ENCODE results near the gene MCOLN2.

The MCOLN2 gene

DNA sequence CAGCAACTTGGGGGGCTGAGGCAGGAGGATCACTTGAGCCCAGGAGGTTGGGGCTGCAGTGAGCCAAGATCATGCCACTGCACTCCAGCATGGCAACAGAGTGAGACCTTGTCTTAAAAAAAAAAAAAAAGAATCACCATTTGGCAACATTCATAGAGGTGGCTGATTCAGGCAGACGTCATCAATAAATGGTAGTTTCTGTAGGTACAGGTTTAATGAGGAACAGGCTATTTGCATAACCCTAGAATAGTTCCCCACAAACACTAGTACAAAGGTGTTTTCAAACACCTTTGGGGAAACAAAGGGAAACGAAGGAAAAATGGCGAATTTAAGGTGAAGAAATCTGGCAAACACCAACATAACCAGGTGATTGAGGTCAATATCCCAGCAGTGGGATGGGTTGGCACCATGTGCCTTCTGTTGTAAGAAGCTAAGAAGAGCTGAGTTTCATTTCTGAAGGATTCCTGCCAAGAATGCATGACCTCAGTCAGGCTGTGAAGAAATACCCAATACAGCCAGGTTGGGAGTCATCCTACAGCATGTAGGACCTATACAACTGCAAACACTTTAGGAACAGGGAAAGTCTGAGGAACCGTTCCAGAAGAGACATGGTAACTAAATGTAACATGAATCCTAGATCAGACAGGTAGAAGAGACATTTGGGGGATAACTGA is 109.5 kb downstream of the MCOLN2 start:
- Mint-ChIP-seq H3K36me3 (ENCODE audit: low read depth) (no peaks in the 10 kb centered on the region), H3K27ac (no peak overlapping the region), H3K4me1 (ENCODE audit: low read depth) (peaks cover 5% of the 10 kb centered on the region), H3K27me3 (ENCODE audit: low read depth) (peaks cover 44% of the 10 kb centered on the region), H3K4me3 (no peak overlapping the region), H3K9me3 (no peaks in the 10 kb centered on the region)
- DNase-seq (ENCODE audit: low spot score), result no peak

DNA sequence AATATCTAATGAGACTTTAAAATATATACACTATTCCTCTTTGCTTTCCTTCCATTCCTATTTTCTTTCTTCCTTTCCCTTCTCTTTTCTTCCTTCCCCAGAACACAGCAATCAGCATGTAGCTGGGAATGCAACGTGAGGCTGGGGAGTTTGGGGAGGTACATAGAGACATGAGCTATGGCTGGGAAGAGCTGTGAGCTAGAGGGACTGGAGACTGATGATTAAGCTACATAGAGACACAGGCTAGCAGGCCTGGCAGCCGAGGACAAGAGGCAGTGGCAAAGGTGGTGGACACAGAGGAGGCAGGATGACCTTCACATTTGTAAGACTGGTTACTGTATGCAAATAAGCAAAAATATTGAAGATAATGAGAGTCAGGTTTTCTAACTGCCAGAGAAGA is 111.4 kb downstream of the MCOLN2 start:
- Mint-ChIP-seq H3K27me3 (ENCODE audit: low read depth) (peaks cover 32% of the 10 kb centered on the region), H3K4me3 (no peak overlapping the region), H3K9me3 (peaks cover 8% of the 10 kb centered on the region), H3K27ac (no peak overlapping the region), H3K4me1 (ENCODE audit: low read depth) (peaks cover 5% of the 10 kb centered on the region), H3K36me3 (ENCODE audit: low read depth) (peaks cover 2% of the 10 kb centered on the region)
- DNase-seq (ENCODE audit: low spot score), result no peak

DNA sequence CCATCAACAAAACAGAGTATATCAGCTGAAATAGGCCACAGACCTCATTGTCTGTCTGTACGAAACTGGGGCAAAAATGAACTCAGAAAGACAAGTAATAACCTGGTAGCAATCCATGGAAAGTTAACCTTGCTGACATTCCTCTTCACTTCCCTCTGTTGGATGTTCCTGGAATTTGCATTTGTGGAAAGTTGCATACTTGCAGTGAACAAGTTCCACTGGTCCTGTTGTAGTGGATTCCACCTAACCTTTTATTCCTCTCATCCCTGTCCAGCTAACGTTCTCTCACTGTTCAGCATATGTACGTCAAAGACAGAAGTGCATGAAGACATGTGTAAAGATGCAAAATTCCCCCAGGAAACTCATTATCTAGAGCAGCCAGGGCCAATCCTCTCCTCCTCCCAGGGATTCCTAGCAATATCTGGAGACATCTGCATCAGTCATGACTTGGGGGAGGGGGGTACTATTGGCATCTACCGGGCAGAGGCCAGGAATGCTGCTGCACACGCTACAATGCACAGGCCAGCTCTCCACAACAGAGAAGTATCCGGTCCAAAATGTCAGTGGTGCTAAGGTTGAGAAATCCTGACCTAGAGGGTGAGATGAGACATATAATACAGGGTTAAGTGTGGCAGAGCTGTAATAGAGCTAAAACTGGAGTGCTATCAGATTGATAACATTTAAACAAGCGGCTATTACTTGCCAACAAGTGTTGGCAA is 112.1 kb downstream of the MCOLN2 start:
- Mint-ChIP-seq H3K27me3 (ENCODE audit: low read depth) (peaks cover 30% of the 10 kb centered on the region), H3K9me3 (peaks cover 8% of the 10 kb centered on the region), H3K4me3 (no peak overlapping the region), H3K27ac (no peak overlapping the region), H3K4me1 (ENCODE audit: low read depth) (peaks cover 5% of the 10 kb centered on the region), H3K36me3 (ENCODE audit: low read depth) (peaks cover 2% of the 10 kb centered on the region)
- no peak for DNase-seq (ENCODE audit: low spot score)

DNA sequence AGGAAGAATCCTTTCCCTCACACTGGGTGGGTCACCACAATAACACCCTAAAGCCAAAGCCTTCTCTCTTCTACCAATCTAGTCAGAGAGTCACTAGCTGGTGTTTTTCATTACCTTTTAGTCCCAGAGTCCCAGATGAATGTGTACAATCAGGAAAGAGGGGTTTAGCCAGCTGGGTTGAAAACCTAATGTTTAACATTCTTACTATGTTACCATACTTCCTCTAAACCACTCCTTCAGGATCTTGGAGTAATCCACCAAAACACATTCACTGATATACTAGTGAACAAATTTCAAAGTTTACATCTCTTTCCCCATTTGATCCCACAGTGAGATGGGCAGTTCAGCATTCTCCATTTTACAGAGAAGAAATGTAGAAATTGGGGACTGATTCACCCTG is 113.6 kb downstream of the MCOLN2 start:
- H3K36me3 Mint-ChIP-seq (ENCODE audit: low read depth), result peaks cover 2% of the 10 kb centered on the region
- no peak overlapping the region for H3K27ac Mint-ChIP-seq
- no peak overlapping the region for H3K4me3 Mint-ChIP-seq
- peaks cover 8% of the 10 kb centered on the region for H3K9me3 Mint-ChIP-seq
- H3K27me3 Mint-ChIP-seq (ENCODE audit: low read depth), result peaks cover 32% of the 10 kb centered on the region
- H3K4me1 Mint-ChIP-seq (ENCODE audit: low read depth), result no peaks in the 10 kb centered on the region
- no peak for DNase-seq (ENCODE audit: low spot score)

DNA sequence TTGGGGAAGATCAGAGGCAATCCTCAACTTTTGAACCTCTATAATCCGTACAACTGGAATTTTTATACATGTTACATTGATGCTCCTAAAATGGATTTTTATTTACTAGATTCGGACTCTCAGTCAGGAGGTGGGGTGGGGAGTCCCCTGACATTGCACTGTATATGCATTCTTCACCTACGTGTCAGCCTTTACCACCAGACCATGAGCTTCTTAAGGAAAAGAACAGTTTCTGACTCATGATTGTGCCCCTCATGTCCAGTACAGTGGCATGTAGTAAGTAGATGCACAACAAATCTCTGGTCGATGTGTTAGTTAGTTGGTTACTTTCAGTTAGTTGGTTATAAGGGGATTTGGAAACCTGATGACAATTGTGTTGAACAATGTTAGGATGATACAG is 119.3 kb downstream of the MCOLN2 start:
- Mint-ChIP-seq H3K4me1 (ENCODE audit: low read depth) (no peaks in the 10 kb centered on the region), H3K27ac (no peak overlapping the region), H3K36me3 (ENCODE audit: low read depth) (peaks cover 2% of the 10 kb centered on the region), H3K27me3 (ENCODE audit: low read depth) (peaks cover 40% of the 10 kb centered on the region), H3K4me3 (no peak overlapping the region), H3K9me3 (peaks cover 8% of the 10 kb centered on the region)
- DNase-seq (ENCODE audit: low spot score), result no peak

DNA sequence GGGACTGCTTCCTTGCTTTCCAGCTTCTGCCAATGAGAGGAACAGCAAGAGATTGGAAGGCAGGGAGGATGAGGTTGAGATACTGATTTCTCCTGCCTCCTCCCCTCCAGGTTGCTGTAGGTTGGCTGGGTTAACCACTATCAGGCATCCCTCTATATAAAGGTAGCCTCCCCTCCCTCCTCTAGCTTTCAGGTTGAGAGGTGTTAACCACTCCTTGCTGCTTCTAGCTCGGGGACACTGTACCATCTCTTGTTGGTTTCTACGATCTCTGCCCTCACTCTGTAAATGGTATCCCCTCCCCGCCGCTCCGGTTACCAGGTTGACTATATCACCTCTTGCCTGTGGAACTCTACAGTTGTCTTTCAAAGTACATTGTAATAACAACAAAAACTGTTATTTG is 120.6 kb downstream of the MCOLN2 start:
- Mint-ChIP-seq H3K9me3 (peaks cover under 1% of the 10 kb centered on the region), H3K27me3 (ENCODE audit: low read depth) (peaks cover 46% of the 10 kb centered on the region), H3K4me1 (ENCODE audit: low read depth) (no peaks in the 10 kb centered on the region), H3K27ac (no peak overlapping the region), H3K36me3 (ENCODE audit: low read depth) (no peaks in the 10 kb centered on the region), H3K4me3 (no peak overlapping the region)
- no peak for DNase-seq (ENCODE audit: low spot score)
